GM10248 (cell line): ENCODE data around the gene PDE4D.

ENCODE experiments used
- CTCF ChIA-PET: fragments of 300-600 bp; sonication (Branson Sonifier 250); formaldehyde crosslinking; extraction: SDS; loops from one replicate; lab custom pipeline; 2021; ENCODE audit warnings: antibody characterized with exemption; lab: Yijun Ruan, JAX
- POLR2A ChIA-PET: fragments of 350-650 bp; sonication (Branson Sonifier 250); formaldehyde crosslinking; extraction: SDS; loops from one replicate; lab custom pipeline; 2020; ENCODE audit warnings: antibody characterized with exemption; lab: Yijun Ruan, JAX
- DNase-seq: peaks from one replicate; pipeline ENCODE4 v3.0.0; 2012; ENCODE audit errors: extremely low spot score
- CTCF ChIP-seq: IDR thresholded peaks from 2 replicates; pipeline ENCODE4 v1.5.1; 2012; ENCODE audit warnings: mild to moderate bottlenecking, low read depth; ENCODE audit errors: extremely low read depth, missing control alignments, control extremely low read depth

PDE4D gene

GRCh38 chr5:59728356-59728755 is 165.2 kb downstream of the PDE4D start:
- DNase-seq, result no peak
- POLR2A ChIA-PET, result no interaction called here
- CTCF ChIA-PET, result interaction anchor here (0.9 to 1.8 kb wide), 3 partner anchors 17 to 55 kb away, joined by 3 to 4 read pairs (median 4); no protein-coding TSS in a partner anchor
- TF ChIP-seq CTCF, result no peak

GRCh38 chr5:59727186-59727585 is 166.3 kb downstream of the PDE4D start:
- no peak for TF ChIP-seq CTCF
- no peak for DNase-seq
- ChIA-PET CTCF (interaction anchor here (1.4 kb wide), 1 partner anchor 336 kb away, joined by 3 read pairs; no protein-coding TSS in a partner anchor), POLR2A (no interaction called here)

- no peak for TF ChIP-seq CTCF
- no peak for DNase-seq
- POLR2A ChIA-PET, result no interaction called here
- CTCF ChIA-PET, result interaction anchor here (0.6 to 2.2 kb wide), 7 partner anchors 17 to 344 kb away, joined by 3 to 7 read pairs (median 4); no protein-coding TSS in a partner anchor
Measured at GRCh38 chr5:59725392-59725767, 168.1 kb downstream of the PDE4D start.

- POLR2A ChIA-PET, result interaction anchor here (0.6 kb wide), 1 partner anchor 827 kb away, joined by 3 read pairs; no protein-coding TSS in a partner anchor
- TF ChIP-seq CTCF, result peak; percentile 69
- DNase-seq, result peak; percentile 28
- CTCF ChIA-PET, result interaction anchor here (1.3 to 2.2 kb wide), 3 partner anchors 16 to 28 kb away, joined by 3 to 6 read pairs (median 4); no protein-coding TSS in a partner anchor
Measured at GRCh38 chr5:59724482-59725391, 168.8 kb downstream of the PDE4D start.

- no peak for DNase-seq
- ChIA-PET POLR2A (no interaction called here), CTCF (no interaction called here)
- no peak for TF ChIP-seq CTCF
Measured at GRCh38 chr5:59722874-59723273, 170.7 kb downstream of the PDE4D start.

GRCh38 chr5:59721741-59722140 is 171.8 kb downstream of the PDE4D start:
- no peak for TF ChIP-seq CTCF
- POLR2A ChIA-PET, result no interaction called here
- no peak for DNase-seq
- CTCF ChIA-PET, result interaction anchor here (0.9 kb wide), 1 partner anchor 10 kb away, joined by 4 read pairs; no protein-coding TSS in a partner anchor
